Neural progenitor cell (in vitro differentiated cells): ENCODE results near the gene MEIS1.

Experiments used
- CTCF ChIP-seq: fragments of 200-600 bp; sonication (generic); IDR thresholded peaks from 2 replicates; pipeline ENCODE4 v1.5.1; 2017; ENCODE audit warnings: antibody characterized with exemption, mild to moderate bottlenecking
- EZH2 ChIP-seq: fragments of 200-600 bp; sonication (generic); IDR thresholded peaks from 2 replicates; pipeline ENCODE4 v1.6.1; 2017; ENCODE audit warnings: antibody characterized with exemption, mild to moderate bottlenecking, moderate library complexity
- EZH2phosphoT487 ChIP-seq: fragments of 200-600 bp; sonication (generic); IDR thresholded peaks from 2 replicates; pipeline ENCODE4 v1.6.1; 2017; ENCODE audit warnings: antibody characterized with exemption

DNA sequence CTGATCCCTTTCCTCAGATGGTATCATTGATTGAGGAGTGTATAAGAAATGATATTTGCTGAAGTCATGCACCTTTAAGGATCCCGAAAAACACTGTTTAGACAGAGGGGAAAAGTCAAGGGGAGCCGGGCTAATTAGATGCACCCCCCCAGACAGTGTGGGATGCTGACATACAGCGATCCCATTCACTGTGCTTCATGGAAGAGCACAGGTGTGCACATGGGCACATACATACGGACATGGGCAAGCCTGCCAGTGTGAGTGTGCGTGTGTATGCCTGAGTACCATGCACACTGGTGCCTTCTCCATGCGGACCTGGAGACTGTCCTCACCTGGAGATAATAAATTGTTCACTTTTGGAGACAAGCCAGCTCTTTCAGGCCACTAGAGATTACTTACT lies 22.6 kb downstream of the MEIS1 start:
- TF ChIP-seq CTCF (no peak), EZH2phosphoT487 (no peak), EZH2 (no peak)
